ENCODE measurements around the gene IARS2. TPM values are rescaled to one million over a fixed set of nuclear protein-coding genes. Genes with fewer than 3 reads are reported as not detected.

The IARS2 gene
- total RNA-seq, 1 experiment from 2014 or later: 106 TPM

DNA sequence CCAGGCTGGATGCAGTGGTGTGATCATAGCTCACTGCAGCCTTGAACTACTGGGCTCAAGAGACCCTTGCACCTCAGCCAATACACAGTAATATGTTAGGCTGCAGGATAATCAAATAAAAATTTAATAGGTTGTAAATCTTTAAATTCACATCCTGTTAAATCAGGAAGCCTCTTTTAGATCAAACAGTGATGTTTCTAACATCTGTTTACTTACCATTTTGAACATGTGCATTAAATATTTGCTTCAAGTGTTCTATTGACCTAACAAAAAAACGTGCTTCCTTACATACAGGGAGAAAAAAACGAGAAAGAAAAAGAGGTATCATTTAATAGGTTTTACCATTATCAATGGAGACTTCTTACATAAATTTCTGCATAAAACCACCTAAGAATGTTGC lies 70.6 kb downstream of the IARS2 start:
- Histone ChIP-seq H3K9ac (ENCODE audit: low read length) (no peak overlapping the region), H3K9me2 (ENCODE audit: insufficient read depth) (no peaks in the 10 kb centered on the region), H3K4me1 (ENCODE audit: control insufficient read depth in 1 of 2, insufficient read depth in 2 of 2, low read length in 2 of 2) (no peaks in the 10 kb centered on the region), H3K79me2 (ENCODE audit: insufficient read depth, low read length) (no peaks in the 10 kb centered on the region), H3K9me3 (ENCODE audit: control insufficient read depth in 1 of 2, insufficient read depth in 1 of 2, low read depth in 1 of 2, low read length in 2 of 2) (no peaks in the 10 kb centered on the region), H3K4me3 (replicated peaks in 1 of 2; ENCODE audit: low read depth in 1 of 2, low read length in 2 of 2) (no peak overlapping the region), H3K36me3 (ENCODE audit: control insufficient read depth in 1 of 2, insufficient read depth in 2 of 2, low read length in 2 of 2) (peaks cover 8% of the 10 kb centered on the region in 2 experiments; a peak in 3 of 4 replicates), H4K20me1 (ENCODE audit: insufficient read depth) (no peaks in the 10 kb centered on the region), H2AFZ (ENCODE audit: low read depth, low read length, poor library complexity, severe bottlenecking) (no peak overlapping the region), H3K4me2 (ENCODE audit: low read length) (no peak overlapping the region), H3K27me3 (ENCODE audit: insufficient read depth, low read length) (no peaks in the 10 kb centered on the region), H3K27ac (ENCODE audit: low read depth, low read length) (no peak overlapping the region)
- intact Hi-C loops (cut with micrococcal nuclease): no loop called here
- ChIA-PET RAD21 (ENCODE audit: low non-redundant PET in 1 of 2, low total read pairs in 2 of 2, uncharacterized antibody in 2 of 2, unreplicated experiment in 2 of 2) (no interaction called here), POLR2A (no interaction called here), CTCF (no interaction called here)
- no TSS peak for BruUV-seq (replicated peaks)
- ATAC-seq (no peak), DNase-seq (ENCODE audit: low read depth, low spot score) (no peak)
- no peak for TF ChIP-seq SRF (IDR thresholded peaks at IDR 0.05; ENCODE audit: low read depth)

DNA sequence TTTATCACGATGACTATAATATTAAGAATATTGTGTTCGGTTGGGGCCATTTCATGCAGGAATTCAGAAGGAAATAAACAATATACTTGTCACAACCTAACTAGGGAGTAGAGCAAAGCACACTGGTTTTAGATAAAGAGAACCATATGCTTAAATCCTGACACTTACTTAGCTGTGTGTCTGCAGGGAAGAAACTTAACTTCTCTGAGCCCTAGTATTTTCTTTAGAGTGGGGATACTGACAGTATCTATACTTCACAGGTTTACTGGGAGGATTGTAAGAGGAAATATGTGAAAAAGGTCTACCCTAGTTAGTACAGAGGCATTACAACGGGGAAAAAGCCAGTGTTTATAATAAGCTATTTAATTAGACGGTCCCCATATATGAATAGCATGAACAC lies 72.9 kb downstream of the IARS2 start:
- H3K9me2 ChIP-seq (ENCODE audit: insufficient read depth): no peaks in the 10 kb centered on the region
- no peak overlapping the region for H3K27ac ChIP-seq (ENCODE audit: low read depth, low read length)
- no peaks in the 10 kb centered on the region for H4K20me1 ChIP-seq (ENCODE audit: insufficient read depth)
- ChIA-PET CTCF (no interaction called here), POLR2A (no interaction called here), RAD21 (ENCODE audit: low non-redundant PET in 1 of 2, low total read pairs in 2 of 2, uncharacterized antibody in 2 of 2, unreplicated experiment in 2 of 2) (no interaction called here)
- H3K36me3 ChIP-seq (ENCODE audit: control insufficient read depth in 1 of 2, insufficient read depth in 2 of 2, low read length in 2 of 2): peaks cover 8 to 14% of the 10 kb centered on the region in 2 experiments; a peak in 3 of 4 replicates
- H3K4me1 ChIP-seq (ENCODE audit: control insufficient read depth in 1 of 2, insufficient read depth in 2 of 2, low read length in 2 of 2): no peaks in the 10 kb centered on the region
- no peak overlapping the region for H3K9ac ChIP-seq (ENCODE audit: low read length)
- no TSS peak for BruUV-seq (replicated peaks)
- no peaks in the 10 kb centered on the region for H3K9me3 ChIP-seq (ENCODE audit: control insufficient read depth in 1 of 2, insufficient read depth in 1 of 2, low read depth in 1 of 2, low read length in 2 of 2)
- no peaks in the 10 kb centered on the region for H3K79me2 ChIP-seq (ENCODE audit: insufficient read depth, low read length)
- no peak for ATAC-seq
- no peak overlapping the region for H3K4me3 ChIP-seq (replicated peaks in 1 of 2; ENCODE audit: low read depth in 1 of 2, low read length in 2 of 2)
- DNase-seq (ENCODE audit: low read depth, low spot score): no peak
- intact Hi-C loops (cut with micrococcal nuclease): no loop called here
- H2AFZ ChIP-seq (ENCODE audit: low read depth, low read length, poor library complexity, severe bottlenecking): no peak overlapping the region
- H3K27me3 ChIP-seq (ENCODE audit: insufficient read depth, low read length): no peaks in the 10 kb centered on the region
- H3K4me2 ChIP-seq (ENCODE audit: low read length): no peak overlapping the region
- TF ChIP-seq EGR1 (IDR thresholded peaks at IDR 0.05; ENCODE audit: low read depth) (no peak), FOSL1 (IDR thresholded peaks at IDR 0.05; ENCODE audit: low read depth) (no peak), RAD21 (IDR thresholded peaks at IDR 0.05; ENCODE audit: low read depth) (no peak), YY1 (IDR thresholded peaks at IDR 0.05; ENCODE audit: extremely low read depth, insufficient replicate concordance, low read depth, low read length) (no peak), POLR2AphosphoS5 (IDR thresholded peaks at IDR 0.05; ENCODE audit: low read depth, low read length) (no peak), ZNF274 (IDR thresholded peaks at IDR 0.05; ENCODE audit: low read depth, low read length) (no peak), EZH2phosphoT487 (IDR thresholded peaks at IDR 0.05; ENCODE audit: borderline replicate concordance) (no peak), ZFX (IDR thresholded peaks at IDR 0.05) (no peak)
- TF ChIP-seq, protein P1, sequence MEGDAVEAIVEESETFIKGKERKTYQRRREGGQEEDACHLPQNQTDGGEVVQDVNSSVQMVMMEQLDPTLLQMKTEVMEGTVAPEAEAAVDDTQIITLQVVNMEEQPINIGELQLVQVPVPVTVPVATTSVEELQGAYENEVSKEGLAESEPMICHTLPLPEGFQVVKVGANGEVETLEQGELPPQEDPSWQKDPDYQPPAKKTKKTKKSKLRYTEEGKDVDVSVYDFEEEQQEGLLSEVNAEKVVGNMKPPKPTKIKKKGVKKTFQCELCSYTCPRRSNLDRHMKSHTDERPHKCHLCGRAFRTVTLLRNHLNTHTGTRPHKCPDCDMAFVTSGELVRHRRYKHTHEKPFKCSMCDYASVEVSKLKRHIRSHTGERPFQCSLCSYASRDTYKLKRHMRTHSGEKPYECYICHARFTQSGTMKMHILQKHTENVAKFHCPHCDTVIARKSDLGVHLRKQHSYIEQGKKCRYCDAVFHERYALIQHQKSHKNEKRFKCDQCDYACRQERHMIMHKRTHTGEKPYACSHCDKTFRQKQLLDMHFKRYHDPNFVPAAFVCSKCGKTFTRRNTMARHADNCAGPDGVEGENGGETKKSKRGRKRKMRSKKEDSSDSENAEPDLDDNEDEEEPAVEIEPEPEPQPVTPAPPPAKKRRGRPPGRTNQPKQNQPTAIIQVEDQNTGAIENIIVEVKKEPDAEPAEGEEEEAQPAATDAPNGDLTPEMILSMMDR (IDR thresholded peaks at IDR 0.05 in 2 of 3, conservative IDR thresholded peaks at IDR 0.05 in 1 of 3; ENCODE audit: borderline replicate concordance in 1 of 3, insufficient read depth in 1 of 3, low read depth in 2 of 3, low read length in 2 of 3): no peak
- TF ChIP-seq, protein P2, sequence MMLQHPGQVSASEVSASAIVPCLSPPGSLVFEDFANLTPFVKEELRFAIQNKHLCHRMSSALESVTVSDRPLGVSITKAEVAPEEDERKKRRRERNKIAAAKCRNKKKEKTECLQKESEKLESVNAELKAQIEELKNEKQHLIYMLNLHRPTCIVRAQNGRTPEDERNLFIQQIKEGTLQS (IDR thresholded peaks at IDR 0.05): no peak
- TF ChIP-seq, protein P3, sequence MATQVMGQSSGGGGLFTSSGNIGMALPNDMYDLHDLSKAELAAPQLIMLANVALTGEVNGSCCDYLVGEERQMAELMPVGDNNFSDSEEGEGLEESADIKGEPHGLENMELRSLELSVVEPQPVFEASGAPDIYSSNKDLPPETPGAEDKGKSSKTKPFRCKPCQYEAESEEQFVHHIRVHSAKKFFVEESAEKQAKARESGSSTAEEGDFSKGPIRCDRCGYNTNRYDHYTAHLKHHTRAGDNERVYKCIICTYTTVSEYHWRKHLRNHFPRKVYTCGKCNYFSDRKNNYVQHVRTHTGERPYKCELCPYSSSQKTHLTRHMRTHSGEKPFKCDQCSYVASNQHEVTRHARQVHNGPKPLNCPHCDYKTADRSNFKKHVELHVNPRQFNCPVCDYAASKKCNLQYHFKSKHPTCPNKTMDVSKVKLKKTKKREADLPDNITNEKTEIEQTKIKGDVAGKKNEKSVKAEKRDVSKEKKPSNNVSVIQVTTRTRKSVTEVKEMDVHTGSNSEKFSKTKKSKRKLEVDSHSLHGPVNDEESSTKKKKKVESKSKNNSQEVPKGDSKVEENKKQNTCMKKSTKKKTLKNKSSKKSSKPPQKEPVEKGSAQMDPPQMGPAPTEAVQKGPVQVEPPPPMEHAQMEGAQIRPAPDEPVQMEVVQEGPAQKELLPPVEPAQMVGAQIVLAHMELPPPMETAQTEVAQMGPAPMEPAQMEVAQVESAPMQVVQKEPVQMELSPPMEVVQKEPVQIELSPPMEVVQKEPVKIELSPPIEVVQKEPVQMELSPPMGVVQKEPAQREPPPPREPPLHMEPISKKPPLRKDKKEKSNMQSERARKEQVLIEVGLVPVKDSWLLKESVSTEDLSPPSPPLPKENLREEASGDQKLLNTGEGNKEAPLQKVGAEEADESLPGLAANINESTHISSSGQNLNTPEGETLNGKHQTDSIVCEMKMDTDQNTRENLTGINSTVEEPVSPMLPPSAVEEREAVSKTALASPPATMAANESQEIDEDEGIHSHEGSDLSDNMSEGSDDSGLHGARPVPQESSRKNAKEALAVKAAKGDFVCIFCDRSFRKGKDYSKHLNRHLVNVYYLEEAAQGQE (IDR thresholded peaks at IDR 0.05; ENCODE audit: low read depth): no peak
- TF ChIP-seq, protein P4, sequence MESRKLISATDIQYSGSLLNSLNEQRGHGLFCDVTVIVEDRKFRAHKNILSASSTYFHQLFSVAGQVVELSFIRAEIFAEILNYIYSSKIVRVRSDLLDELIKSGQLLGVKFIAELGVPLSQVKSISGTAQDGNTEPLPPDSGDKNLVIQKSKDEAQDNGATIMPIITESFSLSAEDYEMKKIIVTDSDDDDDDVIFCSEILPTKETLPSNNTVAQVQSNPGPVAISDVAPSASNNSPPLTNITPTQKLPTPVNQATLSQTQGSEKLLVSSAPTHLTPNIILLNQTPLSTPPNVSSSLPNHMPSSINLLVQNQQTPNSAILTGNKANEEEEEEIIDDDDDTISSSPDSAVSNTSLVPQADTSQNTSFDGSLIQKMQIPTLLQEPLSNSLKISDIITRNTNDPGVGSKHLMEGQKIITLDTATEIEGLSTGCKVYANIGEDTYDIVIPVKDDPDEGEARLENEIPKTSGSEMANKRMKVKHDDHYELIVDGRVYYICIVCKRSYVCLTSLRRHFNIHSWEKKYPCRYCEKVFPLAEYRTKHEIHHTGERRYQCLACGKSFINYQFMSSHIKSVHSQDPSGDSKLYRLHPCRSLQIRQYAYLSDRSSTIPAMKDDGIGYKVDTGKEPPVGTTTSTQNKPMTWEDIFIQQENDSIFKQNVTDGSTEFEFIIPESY (IDR thresholded peaks at IDR 0.05; ENCODE audit: extremely low read depth, insufficient replicate concordance, low read length): no peak
